Muscle of arm (tissue), 12 donors: ENCODE measurements around the gene CSGALNACT2. TPM values are rescaled to one million over a fixed set of nuclear protein-coding genes. Genes with fewer than 3 reads are reported as not detected.
"Not testable (repeated sequence)": the region's sequence is repeated elsewhere in the genome, so short reads cannot be mapped to it uniquely, and the experiment has no call there.

Experiments used
- DNase-seq: peaks from one replicate; pipeline ENCODE4 v3.0.0-alpha.2; 2013
- polyA plus RNA-seq, 12 donors: library from polyadenylated mRNA; unstranded; fragments of 120-200 nt; gene quantifications; one replicate each; pipeline ENCODE4 v1.2.1, GENCODE V29; 2013; ENCODE audit not compliant: insufficient read length in 12 of 12

Gene CSGALNACT2
- polyA plus RNA-seq, 12 donors = 21.1 to 41.0 (median 32.1) TPM; not detected in 1

GRCh38 chr10:43138757-43139241 is 554 bp downstream of the CSGALNACT2 start:
- DNase-seq = no peak

- DNase-seq = no peak
Measured at GRCh38 chr10:43141421-43141820, 3.2 kb downstream of the CSGALNACT2 start.

GRCh38 chr10:43145311-43145710 is 7.1 kb downstream of the CSGALNACT2 start:
- no peak for DNase-seq

- not testable (repeated sequence) for DNase-seq
Measured at GRCh38 chr10:43145936-43146335, 7.7 kb downstream of the CSGALNACT2 start.

DNA sequence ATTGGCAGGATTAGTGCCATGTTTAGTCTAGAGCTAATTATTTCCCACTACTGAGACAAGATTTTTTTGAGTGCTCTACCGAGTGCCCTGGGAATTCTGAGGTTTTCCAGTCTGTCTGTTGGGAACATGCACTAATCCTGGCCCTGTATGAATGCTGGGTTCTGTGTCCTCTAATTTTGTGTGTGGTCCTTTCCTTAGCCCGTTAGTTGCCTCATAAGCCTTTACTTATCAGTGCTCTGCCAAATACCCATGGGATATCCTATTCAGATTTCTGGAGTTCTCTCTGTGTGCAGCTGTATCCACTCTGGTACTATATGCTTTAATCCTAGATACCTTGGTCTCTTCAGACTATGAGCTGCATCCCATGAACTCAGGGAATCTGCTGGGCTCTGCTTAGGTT is 13.1 kb downstream of the CSGALNACT2 start:
- DNase-seq = no peak

DNA sequence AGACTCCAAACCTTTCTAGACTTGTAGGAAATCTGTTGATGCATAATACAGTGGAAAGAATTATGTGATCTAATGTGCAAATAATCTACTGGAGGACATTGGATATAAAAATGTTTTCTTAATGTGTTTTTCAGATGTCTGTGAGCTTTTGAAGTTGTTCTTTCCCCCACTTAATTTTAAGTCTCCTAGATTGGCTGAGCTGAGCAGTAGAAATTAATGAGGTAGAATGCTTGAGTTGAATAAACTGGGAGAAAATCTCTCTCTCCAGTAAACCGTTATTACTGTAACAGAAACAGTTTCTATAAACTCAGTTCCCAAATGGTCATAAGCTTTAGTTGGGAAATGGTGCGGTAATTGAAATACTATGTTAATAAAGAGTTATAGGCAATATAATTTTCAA is 15.7 kb downstream of the CSGALNACT2 start:
- DNase-seq = no peak

DNA sequence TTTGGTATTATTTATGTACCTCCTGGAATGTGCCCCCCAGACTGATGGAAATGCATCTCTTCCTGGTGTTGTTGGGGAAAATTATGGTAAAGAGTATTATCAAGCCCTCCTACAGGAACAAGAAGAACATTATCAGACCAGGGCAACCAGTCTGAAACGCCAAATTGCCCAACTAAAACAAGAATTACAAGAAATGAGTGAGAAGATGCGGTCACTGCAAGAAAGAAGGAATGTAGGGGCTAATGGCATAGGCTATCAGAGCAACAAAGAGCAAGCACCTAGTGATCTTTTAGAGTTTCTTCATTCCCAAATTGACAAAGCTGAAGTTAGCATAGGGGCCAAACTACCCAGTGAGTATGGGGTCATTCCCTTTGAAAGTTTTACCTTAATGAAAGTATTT is 17.0 kb downstream of the CSGALNACT2 start:
- DNase-seq = no peak

- DNase-seq = no peak
Measured at GRCh38 chr10:43155741-43156140, 17.5 kb downstream of the CSGALNACT2 start.

- no peak for DNase-seq
Measured at GRCh38 chr10:43156590-43157341, 18.5 kb downstream of the CSGALNACT2 start.

GRCh38 chr10:43158636-43159035 is 20.4 kb downstream of the CSGALNACT2 start:
- DNase-seq = no peak

- DNase-seq = no peak
Measured at GRCh38 chr10:43160046-43160920, 22.0 kb downstream of the CSGALNACT2 start.

- no peak for DNase-seq
Measured at GRCh38 chr10:43160921-43161255, 22.6 kb downstream of the CSGALNACT2 start.

- DNase-seq = no peak
Measured at GRCh38 chr10:43162604-43163003, 24.4 kb downstream of the CSGALNACT2 start.

- DNase-seq = no peak
Measured at GRCh38 chr10:43166207-43166879, 28.1 kb downstream of the CSGALNACT2 start.

GRCh38 chr10:43166880-43167497 is 28.7 kb downstream of the CSGALNACT2 start:
- DNase-seq = no peak

GRCh38 chr10:43167498-43167889 is 29.2 kb downstream of the CSGALNACT2 start:
- no peak for DNase-seq

DNA sequence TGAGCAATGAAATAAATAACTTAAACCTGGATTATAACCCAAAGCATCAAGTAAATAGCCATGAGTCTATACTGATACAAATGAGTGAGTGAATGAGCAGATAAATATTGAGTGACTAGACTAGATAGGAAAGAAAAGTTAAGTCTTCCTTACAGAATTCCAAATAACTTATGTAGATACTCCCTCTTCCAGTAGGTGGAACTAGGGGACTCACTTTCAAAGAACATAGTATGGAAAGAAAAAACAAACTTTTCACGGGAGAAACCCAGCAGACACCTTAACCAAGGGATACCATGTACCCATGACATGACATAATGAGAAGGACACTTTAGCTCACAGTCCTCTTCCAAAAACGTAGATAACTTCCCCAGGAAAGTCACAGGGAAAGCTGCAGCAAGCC is 32.2 kb downstream of the CSGALNACT2 start:
- no peak for DNase-seq

GRCh38 chr10:43172645-43173044 is 34.4 kb downstream of the CSGALNACT2 start:
- DNase-seq = no peak

DNA sequence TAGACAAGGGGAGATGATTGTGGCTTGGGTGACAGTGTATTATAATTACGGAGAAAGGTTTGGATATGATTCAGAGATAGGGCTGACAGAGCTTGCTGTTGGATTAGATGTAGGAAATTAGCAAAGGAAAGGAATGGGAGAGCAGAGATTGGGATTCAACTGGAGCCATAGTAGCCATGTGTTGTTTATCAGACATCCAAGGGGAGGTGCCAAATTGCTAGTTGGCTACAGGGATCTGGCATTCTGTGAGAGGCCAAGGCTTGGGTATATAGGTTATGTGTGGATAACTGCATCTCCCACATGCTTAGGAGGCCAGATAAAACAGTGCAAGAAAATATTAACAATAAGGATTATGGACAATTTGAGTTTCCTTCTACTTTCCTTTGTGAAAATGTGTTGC is 34.9 kb downstream of the CSGALNACT2 start:
- no peak for DNase-seq

DNA sequence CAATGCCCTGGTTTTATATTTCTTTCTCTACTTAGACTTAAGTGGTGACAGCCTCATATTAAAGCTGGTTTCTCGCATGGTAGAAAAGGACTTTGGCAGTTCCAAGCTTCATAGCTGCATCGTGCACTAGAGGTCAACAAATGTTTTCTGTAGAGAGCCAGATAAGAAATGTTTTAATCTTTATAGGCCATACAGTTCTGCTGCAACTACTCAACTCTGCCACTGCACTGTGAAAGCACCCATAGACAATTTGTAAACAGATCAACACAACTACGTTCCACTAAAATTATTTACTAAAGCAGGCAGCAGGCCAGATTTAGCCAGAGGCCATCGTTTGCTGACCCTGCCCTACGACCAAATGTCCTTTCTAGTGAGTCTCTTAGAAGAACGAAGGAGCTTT is 36.7 kb downstream of the CSGALNACT2 start:
- no peak for DNase-seq

DNA sequence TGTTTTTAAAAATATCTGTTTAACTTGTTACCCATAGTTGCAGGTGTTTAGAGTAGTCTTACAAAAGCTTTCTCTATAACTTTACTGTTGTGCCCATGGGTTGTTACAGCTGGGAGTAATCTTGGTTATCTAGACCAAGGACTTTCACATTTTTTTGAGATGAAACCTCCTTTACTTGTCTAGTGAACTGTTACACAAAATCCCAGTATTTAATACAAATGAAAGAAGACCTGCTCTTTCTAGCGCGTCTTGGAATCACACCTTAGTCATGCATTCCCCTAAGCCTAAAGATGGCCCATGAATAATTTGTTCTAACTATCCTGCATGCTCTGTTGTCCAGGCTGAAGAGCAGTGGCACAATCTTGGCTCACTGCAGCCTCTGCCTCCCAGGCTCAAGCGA is 38.0 kb downstream of the CSGALNACT2 start:
- DNase-seq = no peak

GRCh38 chr10:43177595-43177994 is 39.4 kb downstream of the CSGALNACT2 start:
- no peak for DNase-seq
